ENCODE measurements around the gene EOMES.
"Not testable (repeated sequence)": the region's sequence is repeated elsewhere in the genome, so short reads cannot be mapped to it uniquely, and the experiment has no call there.

The EOMES gene

DNA sequence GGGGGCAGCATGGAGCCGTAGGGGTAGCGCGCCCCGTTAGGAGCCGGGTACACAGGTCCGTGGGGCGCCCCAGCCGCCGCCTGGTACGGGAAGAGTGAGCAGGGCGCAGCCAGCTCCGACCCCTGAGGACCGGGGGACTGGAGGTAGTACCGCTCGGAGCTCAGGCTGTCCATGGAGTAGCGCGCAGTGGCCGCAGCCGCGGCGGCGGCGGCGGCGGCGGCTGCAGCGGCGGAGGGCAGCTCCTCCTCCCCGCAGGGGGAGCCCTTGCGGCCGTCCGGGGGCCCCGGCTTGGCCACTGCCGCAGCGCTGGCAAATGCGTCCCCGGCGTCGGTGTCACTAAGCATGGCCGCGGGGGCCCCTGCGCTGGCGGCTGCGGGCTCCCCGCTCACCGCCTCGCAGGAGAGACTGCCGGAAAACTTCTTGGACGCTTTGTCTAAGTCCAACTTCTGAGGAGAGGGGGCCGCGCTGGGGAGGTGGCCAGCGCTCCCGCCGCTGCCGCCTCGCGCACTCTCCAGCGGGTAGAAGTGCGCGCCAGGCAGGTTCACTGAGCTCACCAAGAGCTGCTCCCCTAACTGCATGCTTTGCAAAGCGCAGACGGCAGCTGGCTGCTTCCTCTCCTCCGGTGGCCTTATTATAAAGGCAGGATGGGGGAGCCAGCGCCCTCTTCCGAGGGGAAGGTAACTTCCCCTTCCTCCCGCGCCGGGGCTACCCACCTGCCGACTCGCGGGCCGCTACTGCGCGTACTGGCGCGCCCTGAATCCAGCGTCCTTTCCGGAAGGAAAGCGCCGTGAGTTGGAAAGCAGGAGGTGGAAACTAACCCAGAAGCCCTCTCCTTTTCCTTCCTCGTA, at the start of gene EOMES:
TSS of gene EOMES (minus strand) at position 607 of the 848 bp plus-strand sequence. CDS start at position 578, 29 bp downstream.
- no peak for DNase-seq (ENCODE audit: low read depth)
- peak within 1 kb of the TSS; percentile 42 for H3K4me3 ChIP-seq (ENCODE audit: control insufficient read depth, low read depth, low read length)
- TF ChIP-seq, protein P1, sequence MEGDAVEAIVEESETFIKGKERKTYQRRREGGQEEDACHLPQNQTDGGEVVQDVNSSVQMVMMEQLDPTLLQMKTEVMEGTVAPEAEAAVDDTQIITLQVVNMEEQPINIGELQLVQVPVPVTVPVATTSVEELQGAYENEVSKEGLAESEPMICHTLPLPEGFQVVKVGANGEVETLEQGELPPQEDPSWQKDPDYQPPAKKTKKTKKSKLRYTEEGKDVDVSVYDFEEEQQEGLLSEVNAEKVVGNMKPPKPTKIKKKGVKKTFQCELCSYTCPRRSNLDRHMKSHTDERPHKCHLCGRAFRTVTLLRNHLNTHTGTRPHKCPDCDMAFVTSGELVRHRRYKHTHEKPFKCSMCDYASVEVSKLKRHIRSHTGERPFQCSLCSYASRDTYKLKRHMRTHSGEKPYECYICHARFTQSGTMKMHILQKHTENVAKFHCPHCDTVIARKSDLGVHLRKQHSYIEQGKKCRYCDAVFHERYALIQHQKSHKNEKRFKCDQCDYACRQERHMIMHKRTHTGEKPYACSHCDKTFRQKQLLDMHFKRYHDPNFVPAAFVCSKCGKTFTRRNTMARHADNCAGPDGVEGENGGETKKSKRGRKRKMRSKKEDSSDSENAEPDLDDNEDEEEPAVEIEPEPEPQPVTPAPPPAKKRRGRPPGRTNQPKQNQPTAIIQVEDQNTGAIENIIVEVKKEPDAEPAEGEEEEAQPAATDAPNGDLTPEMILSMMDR (IDR thresholded peaks at IDR 0.05; ENCODE audit: control insufficient read depth, insufficient read depth, low read depth, low read length, missing control alignments) = peak; percentile 30

DNA sequence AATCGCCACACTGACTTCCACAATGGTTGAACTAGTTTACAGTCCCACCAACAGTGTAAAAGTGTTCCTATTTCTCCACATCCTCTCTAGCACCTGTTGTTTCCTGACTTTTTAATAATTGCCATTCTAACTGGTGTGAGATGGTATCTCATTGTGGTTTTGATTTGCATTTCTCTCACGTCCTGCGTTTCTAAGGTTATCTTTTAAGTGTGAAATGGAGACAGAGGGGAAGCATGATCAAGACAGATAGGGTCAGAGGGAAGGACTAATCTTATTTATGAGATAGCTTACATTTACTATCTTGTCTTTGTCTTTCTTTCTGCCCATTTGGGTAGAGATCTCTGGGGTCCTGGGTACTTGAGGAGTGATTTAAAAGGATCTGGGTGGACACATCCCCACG, 48.3 kb upstream of the EOMES start:
- not testable (repeated sequence) for DNase-seq (ENCODE audit: low read depth); H3K4me3 ChIP-seq (ENCODE audit: control insufficient read depth, low read depth, low read length)

DNA sequence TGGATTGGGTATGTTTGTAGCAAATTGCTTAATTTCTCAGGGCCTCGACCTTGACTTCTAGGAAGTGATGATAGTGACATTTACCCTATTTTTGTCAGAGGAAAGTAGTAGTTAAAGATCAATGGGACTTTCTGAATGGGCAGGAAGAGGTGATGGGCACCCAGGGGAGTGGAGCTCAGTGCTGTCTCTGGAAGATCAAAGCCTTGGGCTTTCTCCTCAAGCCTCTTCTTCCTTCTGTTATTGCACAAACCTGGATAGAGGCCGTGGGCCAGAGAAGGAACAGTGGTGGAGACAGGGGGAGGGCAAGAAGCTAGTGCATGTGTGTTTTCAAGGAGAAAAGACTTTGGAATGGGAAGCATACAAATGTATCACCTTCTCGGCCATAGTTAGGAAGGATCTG, 44.9 kb upstream of the EOMES start:
- no peak for DNase-seq (ENCODE audit: low read depth)
- no peak overlapping the region for H3K4me3 ChIP-seq (ENCODE audit: control insufficient read depth, low read depth, low read length)
- TF ChIP-seq, protein P1 (IDR thresholded peaks at IDR 0.05; ENCODE audit: control insufficient read depth, insufficient read depth, low read depth, low read length, missing control alignments) = no peak

DNA sequence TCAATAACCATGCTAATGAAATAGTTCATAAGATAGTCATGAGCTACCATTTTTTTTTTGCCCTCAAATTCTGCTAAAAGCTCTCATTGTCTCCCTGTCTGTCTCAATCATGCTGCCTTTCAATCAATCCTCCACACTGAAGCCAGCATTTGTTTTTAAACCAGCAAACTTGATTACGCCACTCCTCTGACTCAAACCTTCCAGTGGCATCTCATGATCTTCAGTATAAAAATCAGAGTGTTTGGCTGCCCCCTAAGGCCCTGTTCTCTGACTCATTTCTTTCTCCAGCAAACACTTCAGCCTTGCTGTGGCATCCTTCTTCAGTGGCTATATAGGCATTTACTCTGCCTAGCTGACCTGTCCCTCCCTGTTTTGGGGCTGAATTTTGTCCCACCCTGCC, 36.0 kb upstream of the EOMES start:
- no peak overlapping the region for H3K4me3 ChIP-seq (ENCODE audit: control insufficient read depth, low read depth, low read length)
- TF ChIP-seq, protein P1 (IDR thresholded peaks at IDR 0.05; ENCODE audit: control insufficient read depth, insufficient read depth, low read depth, low read length, missing control alignments) = no peak
- DNase-seq (ENCODE audit: low read depth) = peak; percentile 74

DNA sequence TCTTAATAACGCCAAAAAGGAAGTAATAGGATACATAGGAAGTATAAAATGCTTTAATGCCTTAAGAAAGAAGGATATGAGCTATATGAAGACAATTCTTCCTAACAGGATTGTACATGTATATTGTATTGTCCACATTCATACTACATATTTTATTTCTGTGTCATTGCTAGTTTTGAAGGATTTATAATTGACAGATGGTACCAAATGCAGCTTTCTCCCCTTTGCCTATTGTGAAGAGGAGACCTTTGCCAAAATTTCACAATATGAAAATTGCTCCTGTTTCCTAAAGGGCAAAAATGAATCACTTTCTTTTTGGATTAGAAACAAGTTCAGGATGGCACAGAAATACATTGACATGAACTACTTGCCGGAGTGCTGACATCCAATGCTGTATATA, 34.8 kb upstream of the EOMES start:
- DNase-seq (ENCODE audit: low read depth) = no peak
- TF ChIP-seq, protein P1 (IDR thresholded peaks at IDR 0.05; ENCODE audit: control insufficient read depth, insufficient read depth, low read depth, low read length, missing control alignments) = no peak
- no peak overlapping the region for H3K4me3 ChIP-seq (ENCODE audit: control insufficient read depth, low read depth, low read length)

DNA sequence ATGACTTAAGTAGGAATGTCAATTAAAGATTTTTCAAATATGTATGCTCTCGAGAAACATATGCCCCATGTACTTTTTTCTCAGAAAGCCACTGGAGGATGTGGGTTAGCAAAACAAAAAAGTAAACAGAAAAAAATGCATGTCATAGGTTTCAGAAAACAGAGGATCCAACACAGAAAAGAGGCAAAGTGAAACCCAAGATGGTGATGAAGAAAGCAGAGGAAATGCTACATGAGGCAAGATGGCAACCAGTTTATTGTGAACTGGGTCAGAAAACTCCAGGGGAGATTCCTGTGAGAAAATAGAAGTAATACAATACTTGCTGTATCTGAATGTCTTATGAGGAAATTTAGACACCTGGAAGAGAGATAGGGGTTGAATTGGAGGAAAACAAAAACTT, 30.8 kb upstream of the EOMES start:
- TF ChIP-seq, protein P1 (IDR thresholded peaks at IDR 0.05; ENCODE audit: control insufficient read depth, insufficient read depth, low read depth, low read length, missing control alignments) = no peak
- no peak for DNase-seq (ENCODE audit: low read depth)
- no peak overlapping the region for H3K4me3 ChIP-seq (ENCODE audit: control insufficient read depth, low read depth, low read length)

DNA sequence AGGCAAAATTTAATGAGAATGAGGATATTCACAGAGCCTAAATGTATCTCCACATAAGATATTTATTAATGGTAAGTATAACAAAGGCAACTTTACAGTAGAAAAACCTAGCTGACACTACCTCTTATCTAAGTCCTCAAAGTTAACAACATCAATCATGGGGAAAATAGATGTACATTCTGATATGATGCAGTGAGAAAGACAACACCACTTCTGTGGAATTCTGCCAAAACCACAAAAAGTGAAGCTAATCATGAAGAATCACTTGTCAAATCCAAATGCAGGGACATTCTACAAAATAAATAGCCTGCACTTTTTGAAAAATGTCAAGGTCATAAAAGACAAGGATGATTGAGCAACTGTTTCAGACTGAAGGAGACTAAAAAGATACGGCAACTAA, 27.5 kb upstream of the EOMES start:
- TF ChIP-seq, protein P1 (IDR thresholded peaks at IDR 0.05; ENCODE audit: control insufficient read depth, insufficient read depth, low read depth, low read length, missing control alignments) = no peak
- no peak overlapping the region for H3K4me3 ChIP-seq (ENCODE audit: control insufficient read depth, low read depth, low read length)
- DNase-seq (ENCODE audit: low read depth) = no peak

All from AG09309 (cell line).